GM19397 (cell line): Measurements from ENCODE around the gene TSNAX.

Experiments
- ATAC-seq: cut with Tn5 transposase; IDR thresholded peaks from one replicate; pipeline ENCODE4 v1.9.1; 2021; ENCODE audit warnings: mild to moderate bottlenecking, moderate library complexity; ENCODE audit not compliant: unreplicated experiment

The TSNAX gene

GRCh38 chr1:231597971-231598370, 69.5 kb downstream of the TSNAX start:
- no peak for ATAC-seq

- ATAC-seq, result no peak
These were observed 72.0 kb downstream of the TSNAX start for GRCh38 chr1:231600458-231600976.

GRCh38 chr1:231601824-231602672, 73.6 kb downstream of the TSNAX start:
- ATAC-seq, result no peak

GRCh38 chr1:231602673-231602984, 74.2 kb downstream of the TSNAX start:
- ATAC-seq, result no peak

GRCh38 chr1:231603598-231604275, 75.3 kb downstream of the TSNAX start:
- ATAC-seq, result no peak

- ATAC-seq, result no peak
These were observed 75.8 kb downstream of the TSNAX start for GRCh38 chr1:231604276-231604621.

GRCh38 chr1:231605149-231606100, 77.0 kb downstream of the TSNAX start:
- ATAC-seq, result no peak

GRCh38 chr1:231606712-231607111, 78.2 kb downstream of the TSNAX start:
- ATAC-seq, result no peak

- ATAC-seq, result no peak
These were observed 81.9 kb downstream of the TSNAX start for GRCh38 chr1:231610388-231610787.

GRCh38 chr1:231611111-231611510, 82.6 kb downstream of the TSNAX start:
- no peak for ATAC-seq

- no peak for ATAC-seq
These were observed 83.4 kb downstream of the TSNAX start for GRCh38 chr1:231611851-231612250.

GRCh38 chr1:231612393-231613089, 84.1 kb downstream of the TSNAX start:
- ATAC-seq, result peak; percentile 96

- no peak for ATAC-seq
These were observed 85.2 kb downstream of the TSNAX start for GRCh38 chr1:231613419-231614349.
